GM21528 (cell line): ENCODE data around the gene TACR1.

ENCODE experiments used
- ATAC-seq: cut with Tn5 transposase; IDR thresholded peaks from one replicate; pipeline ENCODE4 v1.9.1; 2021; ENCODE audit warnings: mild to moderate bottlenecking, moderate library complexity; ENCODE audit not compliant: unreplicated experiment, low FRiP score

Gene TACR1

GRCh38 chr2:75025216-75025615, 174.1 kb downstream of the TACR1 start:
- ATAC-seq, result no peak

- no peak for ATAC-seq
Measured at GRCh38 chr2:75023666-75024455, 175.5 kb downstream of the TACR1 start.

GRCh38 chr2:75022516-75022915, 176.8 kb downstream of the TACR1 start:
- ATAC-seq, result no peak

- no peak for ATAC-seq
Measured at GRCh38 chr2:75021672-75022071, 177.6 kb downstream of the TACR1 start.

- no peak for ATAC-seq
Measured at GRCh38 chr2:75020476-75020875, 178.8 kb downstream of the TACR1 start.

- ATAC-seq, result no peak
Measured at GRCh38 chr2:75019790-75020189, 179.5 kb downstream of the TACR1 start.

- no peak for ATAC-seq
Measured at GRCh38 chr2:75018162-75018561, 181.2 kb downstream of the TACR1 start.

GRCh38 chr2:75012080-75012479, 187.2 kb downstream of the TACR1 start:
- ATAC-seq, result no peak

GRCh38 chr2:75010571-75010970, 188.7 kb downstream of the TACR1 start:
- no peak for ATAC-seq

- ATAC-seq, result no peak
Measured at GRCh38 chr2:75007819-75008218, 191.5 kb downstream of the TACR1 start.

GRCh38 chr2:75007061-75007460, 192.3 kb downstream of the TACR1 start:
- no peak for ATAC-seq

GRCh38 chr2:75006041-75006440, 193.3 kb downstream of the TACR1 start:
- ATAC-seq, result no peak

- no peak for ATAC-seq
Measured at GRCh38 chr2:75003773-75004172, 195.5 kb downstream of the TACR1 start.

- no peak for ATAC-seq
Measured at GRCh38 chr2:75003276-75003675, 196.0 kb downstream of the TACR1 start.

- ATAC-seq, result no peak
Measured at GRCh38 chr2:75002007-75002406, 197.3 kb downstream of the TACR1 start.

GRCh38 chr2:74999468-74999867, 199.9 kb downstream of the TACR1 start:
- no peak for ATAC-seq
